Right kidney (tissue), 1 donor: ENCODE measurements around the gene NHERF1.

Experiments used
- DNase-seq: peaks from one replicate; pipeline ENCODE4 v3.0.0-alpha.2; 2016

NHERF1 gene

GRCh38 chr17:74730491-74731346 lies 17.7 kb upstream of the NHERF1 start:
- DNase-seq: no peak

GRCh38 chr17:74731347-74731605 lies 17.2 kb upstream of the NHERF1 start:
- no peak for DNase-seq

DNA sequence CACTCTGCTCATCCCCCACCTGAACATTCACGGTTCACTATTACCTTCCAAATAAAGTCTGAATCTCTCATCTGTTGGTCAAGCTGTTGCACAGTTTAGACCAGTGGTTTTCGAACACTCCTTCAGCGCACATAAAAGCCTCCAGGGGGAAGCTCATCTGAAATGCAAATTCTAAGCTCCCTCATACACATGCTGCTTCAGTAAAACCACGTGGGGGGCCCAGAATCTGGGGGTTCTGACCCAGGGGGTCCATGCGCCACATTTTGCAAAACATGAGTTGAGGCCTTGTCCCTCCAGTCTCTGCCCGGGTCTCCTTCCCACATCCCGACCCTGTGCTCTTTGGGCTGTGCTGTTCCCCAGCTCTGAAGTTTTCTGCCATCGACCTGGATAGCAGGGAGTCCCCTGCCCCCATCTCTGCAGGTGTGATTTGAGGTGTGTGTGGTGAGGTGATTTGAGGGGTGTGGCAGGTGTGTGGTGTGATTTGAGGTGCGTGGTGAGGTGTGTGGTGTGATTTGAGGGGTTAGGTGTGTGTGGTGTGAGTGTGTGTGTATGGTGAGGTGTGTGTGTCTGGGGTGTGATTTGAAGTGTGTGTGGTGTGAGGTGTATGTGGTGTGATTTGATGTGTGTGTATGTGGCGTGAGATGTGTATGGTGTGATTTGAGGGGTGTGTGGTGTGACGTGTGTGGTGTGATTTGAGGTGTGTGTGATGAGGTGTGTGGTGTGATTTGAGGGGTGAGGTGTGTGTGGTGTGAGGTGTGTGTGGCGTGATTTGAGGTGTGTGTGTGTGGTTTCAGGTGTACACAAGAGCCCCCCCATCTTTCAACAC lies 16.2 kb upstream of the NHERF1 start:
- DNase-seq: no peak

DNA sequence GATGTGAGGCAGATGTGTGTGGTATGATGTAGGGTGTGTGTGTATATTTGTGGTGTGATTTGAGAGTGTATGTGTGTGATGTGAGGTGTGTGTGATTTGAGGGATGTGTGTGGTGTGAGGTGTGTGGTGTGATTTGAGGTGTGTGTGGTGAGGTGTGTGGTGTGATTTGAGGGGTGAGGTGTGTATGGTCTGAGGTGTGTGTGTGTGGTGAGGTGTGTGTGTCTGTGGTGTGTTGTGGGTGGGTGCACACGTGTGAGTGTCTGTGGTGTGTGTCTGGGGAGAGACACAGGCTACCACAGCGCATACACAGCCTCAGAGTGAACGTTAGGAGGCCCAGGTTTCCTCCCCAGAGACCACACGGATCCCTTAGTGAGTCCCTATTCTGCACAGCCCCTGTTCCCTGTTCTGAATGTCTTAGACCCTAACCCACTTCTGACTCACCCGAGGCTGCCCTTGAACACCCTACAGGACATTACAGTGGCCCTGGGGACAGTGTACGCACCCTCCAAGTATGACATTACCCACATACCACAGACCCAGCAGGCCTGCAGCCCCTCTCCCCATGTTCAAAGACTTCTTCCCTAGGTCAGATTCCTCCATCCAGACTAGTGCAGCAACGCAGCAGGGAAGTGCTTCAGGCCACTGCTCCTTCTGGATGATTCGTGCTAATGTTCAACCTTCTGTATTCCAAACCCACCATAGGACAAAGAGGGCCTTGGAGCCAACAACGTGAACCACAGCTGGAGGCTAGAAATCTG lies 14.9 kb upstream of the NHERF1 start:
- no peak for DNase-seq

DNA sequence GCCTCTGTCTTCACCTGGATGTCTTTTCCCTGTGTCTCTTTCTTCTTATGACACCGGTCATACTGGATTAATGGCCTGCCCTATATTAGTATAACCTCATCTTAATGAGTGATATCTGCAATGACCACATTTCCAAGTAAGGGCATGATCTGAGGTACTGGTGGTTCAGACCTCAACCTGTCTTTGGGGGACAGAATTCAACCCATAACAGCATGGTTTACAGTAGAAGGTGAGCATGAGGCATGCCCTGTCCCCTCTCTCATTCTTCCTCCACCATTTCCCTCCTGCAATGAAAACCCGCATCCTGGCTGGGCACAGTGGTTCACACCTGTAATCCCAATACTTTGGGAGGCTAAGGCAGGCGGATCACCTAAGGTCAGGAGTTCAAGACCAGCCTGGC lies 14.2 kb upstream of the NHERF1 start:
- no peak for DNase-seq

DNA sequence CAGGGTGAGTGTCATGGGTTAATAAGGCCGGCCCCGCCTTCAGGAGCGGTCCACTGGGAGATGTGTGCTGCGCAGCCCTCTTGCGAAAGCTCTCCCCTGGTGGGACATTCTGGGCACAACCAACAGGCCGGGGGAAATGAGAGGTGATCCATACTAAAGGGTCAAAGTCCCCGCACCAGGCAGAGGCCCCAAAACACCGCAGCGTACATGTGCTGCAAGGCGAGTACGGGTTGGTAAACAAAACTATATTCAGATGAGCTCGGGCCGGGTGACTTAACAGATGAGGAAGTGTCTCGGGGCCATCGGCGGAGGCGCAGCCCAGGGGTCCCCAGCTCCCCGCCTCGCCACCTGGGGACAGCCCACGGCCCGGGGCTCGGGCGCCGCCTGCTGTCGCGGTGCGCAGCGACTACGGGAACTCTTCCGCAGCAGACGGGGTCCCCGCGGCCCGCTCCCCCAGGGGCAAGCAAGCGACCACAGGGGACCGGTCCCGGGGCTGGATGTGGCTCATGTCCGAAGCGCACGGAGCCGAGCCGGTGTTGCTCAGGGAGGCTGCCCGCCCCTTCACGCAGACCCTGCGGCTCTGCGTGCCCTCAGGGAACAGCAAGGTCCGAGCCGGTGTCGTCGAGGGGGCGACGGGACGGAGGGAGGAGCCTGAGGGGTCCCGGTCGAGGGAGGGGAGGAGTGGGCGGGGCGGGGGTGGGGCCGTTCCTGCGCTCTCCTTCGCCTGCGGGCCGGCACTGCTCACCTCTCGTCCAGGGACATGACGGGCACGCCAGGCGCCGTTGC lies 11.7 kb upstream of the NHERF1 start, which contains the start of gene RAB37:
RAB37 (plus strand) TSS at position 744 of the 786 bp plus-strand sequence; CDS start at position 761, 17 bp downstream.
- DNase-seq: peak; percentile 72

- peak; percentile 70 for DNase-seq
Measured at GRCh38 chr17:74737299-74738050, 11.0 kb upstream of the NHERF1 start.

DNA sequence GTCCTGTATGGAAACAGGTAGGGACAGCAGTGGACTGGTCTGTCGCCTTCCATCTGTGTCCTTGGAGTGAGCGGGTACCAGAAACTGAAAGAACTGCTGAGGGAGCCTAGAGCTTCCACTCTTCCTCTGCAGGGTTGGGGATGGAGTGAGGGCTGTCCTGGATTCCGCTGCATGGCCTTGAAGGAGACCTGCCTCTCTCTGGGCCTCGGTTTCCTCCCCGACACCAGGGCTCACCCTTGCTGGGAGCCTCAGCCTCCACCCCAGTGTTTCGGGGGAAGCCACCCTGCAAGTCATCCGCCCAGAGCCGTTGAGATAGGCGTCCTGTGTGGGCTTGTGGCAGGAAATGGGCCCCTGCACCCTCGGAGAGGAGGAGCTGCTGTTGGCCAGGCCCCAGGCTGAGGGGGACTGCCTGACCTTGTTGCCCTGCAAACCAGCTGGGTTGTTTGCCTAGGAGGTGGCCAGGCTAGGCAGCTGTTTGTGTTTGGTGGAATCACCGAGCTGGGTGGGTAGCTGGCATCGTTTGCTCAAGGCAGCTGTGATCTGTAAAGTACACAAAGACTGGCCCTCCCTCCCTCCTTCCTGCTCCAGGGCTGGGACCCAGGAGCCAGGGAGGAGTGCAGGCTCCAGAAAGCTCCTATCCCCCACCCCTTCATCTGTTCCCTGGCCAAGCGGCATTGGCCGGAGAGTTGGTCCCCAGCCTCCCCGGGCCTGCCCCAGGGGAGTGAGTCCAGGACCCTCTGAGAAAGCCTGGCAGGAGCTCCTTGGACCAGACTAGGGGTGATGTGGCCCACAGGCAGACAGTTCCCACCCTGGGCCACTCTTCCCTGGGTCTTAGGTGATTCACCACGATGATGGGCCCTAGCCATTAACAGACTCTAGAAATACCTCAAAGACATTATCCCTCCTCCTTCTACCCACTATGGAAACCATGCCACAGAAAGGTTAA lies 10.1 kb upstream of the NHERF1 start:
- peak; percentile 26 for DNase-seq

DNA sequence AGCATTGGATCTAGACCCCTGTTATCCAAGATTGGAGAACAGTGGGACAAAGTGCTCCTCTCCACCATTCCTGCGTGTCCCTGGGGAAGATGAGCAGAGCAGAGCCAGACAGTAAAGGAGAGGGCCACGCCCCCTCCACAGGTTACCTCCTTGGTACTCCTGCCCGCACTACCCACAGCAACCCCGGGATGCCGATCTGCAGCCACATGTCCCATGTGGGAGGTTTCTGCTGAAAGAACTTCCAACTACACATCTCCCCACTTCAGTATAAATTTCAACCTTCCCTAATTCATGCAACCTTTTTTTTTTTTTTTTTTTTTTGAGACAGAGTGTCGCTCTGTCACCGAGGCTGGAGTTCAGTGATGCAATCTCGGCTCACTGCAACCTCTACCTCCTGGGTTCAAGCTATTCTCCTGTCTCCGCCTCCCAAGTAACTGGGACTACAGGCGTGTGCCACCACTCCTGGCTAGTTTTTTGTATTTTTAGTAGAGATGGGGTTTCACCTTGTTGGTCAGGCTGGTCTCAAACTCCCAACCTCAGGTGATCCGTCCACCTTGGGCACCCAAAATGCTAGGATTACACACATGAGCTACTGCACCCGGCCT lies 9.1 kb upstream of the NHERF1 start:
- DNase-seq: no peak

DNA sequence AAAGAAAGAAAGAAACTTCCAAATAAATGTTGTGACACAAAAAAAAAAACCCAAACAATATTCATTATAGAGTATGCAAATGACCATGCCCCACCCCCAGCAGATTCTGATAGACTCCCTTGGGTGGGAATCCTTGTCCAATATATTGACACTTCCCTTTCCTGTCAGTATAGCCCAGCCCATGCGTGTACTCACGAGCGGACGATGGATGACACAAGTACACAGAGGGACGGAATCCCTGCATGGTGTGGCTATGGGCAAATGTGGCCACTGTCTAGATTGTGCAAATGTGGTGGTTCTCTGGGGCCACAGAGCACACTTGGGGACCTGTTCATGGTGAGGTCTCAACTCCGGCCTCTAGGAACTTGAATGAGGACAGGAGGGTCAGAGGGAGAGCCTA lies 8.3 kb upstream of the NHERF1 start:
- no peak for DNase-seq

- DNase-seq: no peak
Measured at GRCh38 chr17:74740641-74741387, 7.6 kb upstream of the NHERF1 start.

- DNase-seq: no peak
Measured at GRCh38 chr17:74742153-74742515, 6.3 kb upstream of the NHERF1 start.

DNA sequence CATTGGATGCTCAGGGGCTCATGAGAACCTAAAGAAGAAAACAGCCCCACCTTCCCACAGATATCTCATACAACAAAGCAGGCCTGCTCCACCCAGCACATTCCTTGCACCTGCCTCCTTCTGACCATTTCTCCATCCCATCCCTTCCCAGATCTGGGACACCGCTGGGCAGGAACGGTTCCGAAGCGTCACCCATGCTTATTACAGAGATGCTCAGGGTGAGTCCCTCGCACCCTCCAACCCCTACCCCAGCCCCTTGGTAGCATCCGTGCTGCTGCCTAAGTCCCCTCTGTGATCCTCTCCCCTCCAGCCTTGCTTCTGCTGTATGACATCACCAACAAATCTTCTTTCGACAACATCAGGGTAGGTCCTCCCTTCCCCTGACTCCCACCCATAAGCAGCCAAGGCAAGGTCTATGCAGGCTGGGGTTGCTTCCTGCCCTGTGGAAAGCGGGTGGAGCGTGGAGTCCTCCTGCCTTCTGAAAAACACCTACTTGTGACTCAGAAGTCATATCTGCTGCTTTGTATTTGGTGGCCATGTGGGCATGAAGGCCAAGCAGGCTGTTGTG lies 5.4 kb upstream of the NHERF1 start:
- no peak for DNase-seq

GRCh38 chr17:74743755-74744154 lies 4.7 kb upstream of the NHERF1 start:
- no peak for DNase-seq

DNA sequence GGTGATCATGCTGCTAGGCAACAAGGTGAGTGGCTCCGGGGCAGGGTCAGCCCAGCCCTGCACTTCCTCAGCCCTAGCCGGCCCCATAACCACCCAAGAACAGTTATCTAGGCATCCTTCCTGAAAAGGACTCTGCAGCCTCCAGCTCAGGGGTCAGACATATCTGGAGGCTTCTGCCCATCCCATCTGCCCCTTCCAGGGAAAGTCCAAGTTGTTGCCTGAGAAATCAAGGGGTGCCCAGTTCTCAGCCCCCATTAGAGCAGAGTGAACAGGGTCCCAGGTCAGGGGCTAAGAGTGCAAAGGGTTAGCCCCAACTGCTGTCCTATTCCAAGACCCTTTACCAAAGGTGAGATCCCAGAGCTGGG lies 4.1 kb upstream of the NHERF1 start:
- no peak for DNase-seq

GRCh38 chr17:74744714-74745547 lies 3.5 kb upstream of the NHERF1 start:
- DNase-seq: peak; percentile 83

DNA sequence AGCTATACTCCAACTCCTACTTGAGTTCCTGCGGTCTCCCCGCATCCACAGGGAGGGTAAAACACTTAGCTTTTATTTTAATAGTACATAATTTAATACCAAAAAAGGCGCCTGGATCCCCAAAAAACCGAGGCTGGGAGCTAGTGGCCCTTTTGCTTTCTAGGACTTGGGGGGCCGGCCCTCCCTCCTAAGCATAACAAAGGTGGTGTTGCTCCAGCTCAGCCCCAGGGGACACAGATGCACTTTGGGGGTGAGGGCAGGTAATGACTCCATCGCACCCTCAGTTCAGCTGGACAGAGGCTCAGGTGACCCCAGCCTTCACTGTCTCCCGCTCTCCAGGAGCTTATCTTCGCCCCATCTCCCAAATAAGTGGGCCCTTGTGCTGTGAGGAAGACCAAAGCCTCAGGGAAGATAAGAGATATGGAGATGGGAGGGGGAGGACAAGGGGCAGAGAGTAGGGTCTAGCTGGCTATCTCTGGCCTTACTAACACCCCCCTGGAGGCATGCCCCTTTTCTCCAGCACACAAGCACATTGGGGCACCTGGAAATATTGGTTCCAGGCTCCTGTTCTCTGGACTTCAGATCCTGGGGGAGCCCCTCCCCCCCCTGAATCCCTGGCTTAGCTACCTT lies 2.8 kb upstream of the NHERF1 start:
- no peak for DNase-seq
